Measurements from ENCODE around the gene SLX4.

The SLX4 gene

DNA sequence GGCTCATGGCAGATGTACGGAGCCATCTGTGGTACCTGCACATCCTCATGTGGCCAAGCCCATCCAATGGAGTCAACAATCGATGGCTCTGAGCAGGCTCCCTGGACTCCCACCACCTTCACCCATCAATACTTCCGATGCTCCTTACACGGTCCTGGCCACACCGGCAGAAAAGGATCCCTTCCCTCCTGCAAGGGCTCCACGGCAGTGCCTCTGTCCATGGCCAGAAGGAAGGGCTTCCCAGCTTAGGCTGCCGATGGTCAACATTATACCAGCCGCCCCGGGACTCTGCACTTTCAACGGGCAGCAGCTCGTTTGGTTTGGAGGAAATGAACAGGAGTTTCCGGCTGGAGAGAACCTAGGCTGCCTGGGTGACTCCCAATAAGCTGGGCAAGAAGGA lies 13.2 kb downstream of the SLX4 start:
- no peak for DNase-seq

DNA sequence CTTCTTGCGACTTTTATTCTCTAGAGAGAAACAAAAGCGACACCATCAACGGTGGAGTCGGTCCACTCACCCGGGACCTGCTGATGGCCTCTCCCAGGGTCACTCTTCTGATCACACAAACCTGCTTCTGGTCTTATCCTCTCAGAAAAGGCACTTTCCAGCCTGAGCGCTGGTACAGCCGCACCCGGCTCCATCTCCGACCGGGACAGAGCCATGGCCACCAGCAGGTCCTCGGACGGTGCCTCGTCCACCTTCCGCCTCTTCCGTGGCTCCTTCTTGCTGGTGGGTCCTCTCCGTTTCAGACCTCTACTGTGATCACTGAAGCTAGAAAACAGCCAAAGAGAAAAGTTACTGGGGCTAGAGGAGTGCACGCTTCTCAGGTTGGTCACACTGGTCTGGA lies 13.7 kb downstream of the SLX4 start:
- no peak for DNase-seq

DNA sequence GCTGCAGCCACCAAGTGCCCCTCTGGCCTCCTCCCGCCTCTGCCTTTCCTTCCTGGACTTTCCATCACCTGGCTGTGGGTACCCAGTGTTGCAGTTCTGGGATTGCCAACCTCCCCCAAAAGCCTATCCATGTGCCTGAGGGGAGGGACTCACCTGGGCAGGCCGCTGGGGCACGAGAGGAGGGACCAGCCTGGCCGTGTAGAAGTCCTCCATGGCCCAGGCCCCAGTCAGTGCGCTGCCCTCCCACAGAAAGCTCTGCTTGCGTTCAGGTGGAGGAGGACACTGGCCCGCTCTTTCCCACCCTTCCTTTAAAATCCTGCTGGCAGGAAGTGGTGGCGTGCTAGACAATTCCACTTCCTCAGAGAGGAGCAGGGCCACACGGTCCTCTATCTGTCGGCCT lies 14.2 kb downstream of the SLX4 start:
- no peak for DNase-seq

DNA sequence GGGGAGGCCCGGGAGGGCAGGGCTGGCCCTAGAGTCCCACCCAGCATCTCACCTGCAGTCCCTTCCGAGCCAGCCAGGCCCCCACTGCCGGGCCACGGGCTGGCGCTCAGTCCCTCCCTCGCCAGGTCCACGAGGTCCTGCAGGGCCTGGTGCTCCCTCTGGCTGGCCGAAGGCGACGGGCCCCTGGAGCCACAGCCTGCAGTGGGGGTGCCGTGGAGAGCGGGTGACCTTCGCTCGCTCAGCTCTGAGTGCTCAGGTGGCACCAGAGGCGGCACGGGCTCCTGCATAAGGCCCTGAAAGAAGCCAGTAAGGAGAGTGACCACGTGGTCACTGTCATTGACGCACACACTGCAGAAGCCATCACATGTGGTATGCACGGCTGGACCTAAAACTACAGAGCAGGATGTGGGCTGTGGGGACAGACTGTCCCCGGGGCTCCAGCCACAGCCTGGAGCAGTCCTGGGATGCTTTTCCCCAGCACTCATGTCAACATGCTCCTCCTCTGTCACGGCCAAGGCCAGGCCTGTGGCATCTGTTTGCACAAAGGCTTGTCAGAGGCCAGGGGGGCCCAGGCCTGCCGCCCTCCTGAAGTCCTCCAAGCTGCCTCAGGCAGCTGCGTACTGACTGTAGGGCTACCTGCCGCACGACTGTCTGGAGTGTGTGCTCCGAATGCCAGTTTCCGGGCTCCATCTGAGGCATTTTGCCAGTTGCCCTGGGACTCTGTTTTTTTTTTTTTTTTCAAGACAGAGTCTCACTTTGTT lies 15.1 kb downstream of the SLX4 start:
- no peak for DNase-seq

DNA sequence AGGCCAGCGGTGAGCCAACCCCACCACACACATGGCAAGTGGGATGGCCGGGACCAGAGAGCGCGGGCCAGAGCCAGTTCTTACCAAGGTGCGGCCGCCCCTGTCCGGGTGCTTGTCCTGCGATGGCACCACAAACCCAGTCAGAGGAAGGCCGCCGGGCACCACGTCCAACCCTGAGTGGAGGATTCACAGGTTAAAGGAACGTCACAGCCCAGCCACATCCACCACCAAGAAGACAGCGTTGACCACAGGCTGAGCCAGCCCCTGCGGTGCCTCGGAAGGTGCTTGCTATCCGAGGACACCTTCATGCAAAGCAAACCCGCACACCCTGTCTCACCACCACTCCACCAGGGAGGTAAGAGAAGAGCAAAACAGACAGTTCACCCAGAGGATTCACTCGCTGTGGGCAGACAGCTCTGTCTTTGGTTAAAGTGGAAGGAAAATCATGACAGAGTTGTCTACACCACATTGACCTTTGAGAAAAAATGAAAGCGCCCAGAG lies 15.8 kb downstream of the SLX4 start:
- DNase-seq, result no peak

DNA sequence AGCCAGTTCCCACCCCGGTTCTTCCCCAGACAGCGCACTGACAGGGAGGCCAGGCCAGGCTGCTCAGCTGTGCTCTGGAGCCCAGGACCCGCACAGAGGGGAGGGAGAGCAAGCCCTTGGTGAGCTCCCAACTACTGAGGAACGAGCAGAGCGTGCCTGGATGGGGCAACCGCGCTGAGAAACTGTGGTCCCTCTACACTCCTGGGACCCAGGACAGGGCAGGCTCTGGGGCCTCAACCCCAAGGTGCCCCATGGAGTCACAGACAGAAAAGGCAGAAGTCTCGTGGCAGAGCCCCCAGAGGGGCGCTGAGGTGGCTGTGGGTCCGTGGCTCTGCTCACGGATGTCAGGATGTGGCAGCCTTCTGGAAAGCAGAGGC lies 16.3 kb downstream of the SLX4 start:
- no peak for DNase-seq

DNA sequence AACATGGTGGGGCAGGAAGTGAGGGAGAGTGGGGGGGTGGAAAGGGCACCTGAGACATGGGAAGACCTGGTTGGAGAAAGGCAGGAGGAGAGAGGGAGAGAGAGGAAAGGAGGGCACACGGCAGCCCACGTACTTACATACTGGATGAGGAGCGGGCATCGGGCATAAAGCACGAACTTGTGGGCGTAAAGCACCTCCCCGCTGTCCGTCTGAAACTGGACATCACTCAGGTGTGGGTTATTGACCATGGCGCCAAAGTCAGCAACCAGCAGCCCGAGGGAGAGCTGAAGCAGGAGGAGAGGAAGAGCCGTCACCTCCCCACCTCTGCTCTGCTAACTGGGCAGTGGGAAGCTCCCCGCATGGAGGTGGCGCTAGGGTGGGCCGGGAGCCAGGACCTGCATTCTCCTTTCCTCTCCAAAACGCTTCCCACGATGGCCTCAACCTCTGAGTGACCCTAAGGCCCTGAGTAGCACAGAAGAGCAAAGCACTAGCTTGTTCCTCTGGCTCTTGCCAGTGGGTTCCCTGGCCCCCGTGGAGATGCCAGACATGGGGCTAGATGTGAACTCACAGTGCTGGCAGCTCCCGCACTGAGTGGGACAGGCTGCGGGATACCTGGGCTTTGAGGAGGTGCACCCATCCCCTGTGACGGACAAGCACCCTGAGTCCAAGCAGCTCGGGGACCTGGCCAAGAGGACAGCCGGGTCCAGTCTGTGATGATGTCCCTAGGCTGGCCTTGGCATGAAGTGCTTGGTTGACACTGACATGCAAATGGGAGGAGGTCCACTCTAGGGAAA lies 16.9 kb downstream of the SLX4 start:
- DNase-seq, result no peak

DNA sequence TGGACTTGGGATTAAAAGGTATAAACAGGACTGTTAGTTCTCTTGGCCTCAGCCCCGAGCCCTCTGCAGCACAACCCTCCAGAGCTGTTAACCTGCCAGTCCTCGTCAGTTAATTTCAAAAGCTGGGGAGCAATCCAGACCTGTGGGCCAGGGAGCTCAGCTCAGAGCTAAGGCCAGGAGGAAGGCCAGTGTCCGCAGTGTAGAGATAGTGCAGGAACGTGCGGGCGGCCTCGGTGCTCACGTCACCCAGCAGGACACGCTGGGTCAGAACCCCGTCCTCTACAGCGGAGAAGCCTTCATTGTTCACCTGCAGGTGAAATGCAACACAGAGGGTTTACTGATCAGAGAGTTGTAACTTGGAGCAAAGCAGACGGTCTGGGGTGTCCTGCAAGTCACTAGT lies 18.8 kb downstream of the SLX4 start:
- no peak for DNase-seq

DNA sequence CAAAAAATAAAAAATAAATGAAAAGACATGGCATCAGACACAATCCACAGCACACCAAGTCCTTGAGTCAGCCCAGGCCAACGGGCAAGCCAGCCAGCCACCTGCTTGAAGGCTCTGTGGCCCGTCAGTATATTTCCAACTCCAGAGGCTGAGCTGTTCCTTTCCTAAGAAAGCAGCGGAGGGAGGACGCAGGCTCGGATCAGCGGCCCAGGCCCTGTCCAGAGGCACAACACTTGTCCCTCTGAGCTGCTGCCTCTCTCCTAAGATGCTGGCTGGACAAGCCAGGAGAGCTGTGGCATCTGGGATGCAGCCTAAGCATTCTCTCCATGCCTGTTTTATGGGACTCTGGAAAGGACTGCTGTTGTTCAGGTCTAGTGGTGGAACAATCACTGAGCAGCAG lies 19.4 kb downstream of the SLX4 start:
- DNase-seq, result no peak

DNA sequence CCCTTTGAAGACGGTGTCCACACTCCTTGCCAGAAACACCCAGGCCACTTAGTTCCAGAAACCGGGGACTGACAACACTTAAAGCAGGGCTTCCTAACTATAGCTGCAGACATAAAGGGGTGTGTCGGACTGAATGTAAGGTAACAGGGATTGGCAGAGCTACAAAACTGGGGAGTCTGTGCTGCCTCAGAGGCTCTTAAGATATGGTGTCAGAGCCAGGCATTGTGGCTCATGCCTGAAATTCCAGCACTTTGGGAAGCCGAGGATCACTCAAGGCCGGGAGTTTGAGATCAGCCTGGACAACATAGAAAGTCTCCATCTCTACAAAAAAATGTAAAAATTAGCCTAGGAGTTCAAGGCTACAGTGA lies 20.0 kb downstream of the SLX4 start:
- no peak for DNase-seq

DNA sequence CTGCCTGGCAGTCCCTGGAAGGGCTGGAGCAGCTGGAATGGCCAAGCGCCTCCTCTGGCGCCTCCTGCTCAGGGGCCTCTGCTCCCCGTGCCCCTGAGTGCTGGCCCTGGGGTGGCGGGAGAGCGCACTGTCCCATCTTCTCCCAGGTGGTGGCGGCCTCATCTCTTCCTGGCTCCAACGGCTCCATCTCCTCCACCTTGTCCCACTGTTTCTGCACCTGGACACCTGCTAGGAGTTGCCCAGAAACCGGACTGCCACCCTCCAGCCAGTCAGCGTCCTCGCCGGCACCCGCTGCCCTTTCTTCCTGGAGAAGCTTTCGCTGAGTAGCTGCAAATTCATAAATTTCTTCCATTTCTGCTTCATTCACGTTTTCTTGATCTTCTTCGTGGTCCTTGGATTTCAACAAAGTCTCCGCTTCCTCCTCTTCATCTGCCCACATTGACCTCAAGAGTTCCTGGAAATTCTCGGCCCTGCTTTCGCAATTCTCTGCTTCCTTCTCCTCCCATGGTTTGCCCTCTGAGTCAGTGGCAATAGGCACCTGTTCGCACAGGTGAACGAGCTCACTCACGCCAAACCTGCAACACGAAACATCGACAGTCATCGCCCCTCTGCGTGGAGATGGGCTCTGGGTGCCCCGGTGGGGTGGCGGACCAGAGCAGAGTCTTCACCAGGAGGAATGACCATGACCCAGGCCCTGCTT lies 20.5 kb downstream of the SLX4 start:
- no peak for DNase-seq

DNA sequence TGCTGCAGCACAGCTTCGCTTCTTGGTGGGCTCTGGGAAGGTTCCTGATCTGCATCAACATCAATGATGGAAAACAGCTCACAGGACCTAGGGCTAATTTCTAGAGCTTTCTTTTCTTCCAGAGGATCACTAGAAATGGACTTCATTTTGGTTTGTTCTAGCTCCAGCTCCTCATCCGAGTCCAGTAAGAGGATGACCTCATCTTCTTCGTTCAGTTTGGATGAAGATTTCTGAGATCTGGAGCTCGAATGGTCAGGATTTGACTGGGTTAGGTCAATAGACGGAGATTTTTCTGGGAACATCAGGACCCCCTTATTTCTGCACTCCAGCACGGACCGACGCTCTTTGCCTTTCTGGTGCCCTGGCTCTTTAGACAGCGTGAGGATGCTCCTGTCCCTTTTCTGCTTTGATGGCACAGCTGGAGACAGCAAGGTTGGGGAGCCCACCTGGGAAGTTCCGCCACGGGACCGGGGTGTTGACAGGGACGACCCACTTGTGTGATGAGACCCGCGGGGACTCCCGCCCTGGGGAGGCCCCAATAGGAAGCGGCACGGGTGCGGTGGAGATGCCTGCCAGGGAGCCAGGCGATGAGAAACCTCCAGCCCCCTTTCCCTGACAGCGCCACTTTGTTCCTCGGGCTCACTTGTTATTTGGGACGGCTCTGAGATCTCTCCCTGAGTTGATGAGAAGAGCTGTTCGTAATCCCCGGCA lies 21.3 kb downstream of the SLX4 start:
- DNase-seq, result no peak

DNA sequence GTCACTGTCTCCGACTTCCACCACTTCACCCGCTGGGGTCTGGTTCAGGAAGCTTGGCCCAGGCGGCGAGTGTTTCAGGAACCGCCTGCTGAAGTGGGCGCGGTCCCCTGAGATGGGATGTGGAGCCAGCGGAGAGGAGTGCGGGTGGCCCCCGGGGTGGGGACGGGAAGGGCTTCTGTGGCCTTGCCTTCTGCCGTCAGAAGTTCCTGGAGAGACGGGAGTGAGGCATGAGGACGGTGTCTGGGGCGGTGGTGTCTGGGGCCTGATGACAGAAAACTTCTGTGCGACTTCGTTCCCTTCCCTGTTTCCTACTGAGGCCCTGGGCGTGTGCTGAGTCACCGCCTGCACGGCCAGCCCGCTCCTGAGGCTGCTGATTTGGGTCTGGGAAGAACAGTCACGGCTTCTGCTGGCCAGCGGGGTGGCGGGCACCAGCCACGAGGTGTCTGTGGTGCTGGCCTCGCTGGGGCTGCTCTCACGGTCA lies 21.9 kb downstream of the SLX4 start:
- peak in 1 of 2 donors; percentile 41 for DNase-seq

DNA sequence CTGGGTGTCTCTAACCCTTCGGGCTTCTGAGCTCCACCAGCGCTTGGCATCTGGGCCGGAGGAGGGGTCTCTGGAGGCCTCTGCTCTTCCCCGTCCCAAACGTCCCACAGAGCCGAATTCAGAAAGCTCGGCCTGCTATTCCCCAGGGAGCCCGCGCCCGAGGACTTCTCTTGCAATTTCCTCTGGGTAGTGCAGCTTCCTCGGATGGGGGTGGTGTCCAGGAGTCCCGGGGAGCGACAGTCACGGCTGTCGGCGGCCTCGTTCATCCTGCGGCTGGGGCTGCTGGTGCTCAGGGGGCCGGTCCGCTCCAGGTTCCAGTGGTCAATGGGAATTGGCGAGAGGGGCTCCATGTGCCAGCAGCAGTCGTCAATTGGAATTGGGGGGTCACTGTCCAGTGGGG lies 22.4 kb downstream of the SLX4 start:
- DNase-seq, result no peak

DNA sequence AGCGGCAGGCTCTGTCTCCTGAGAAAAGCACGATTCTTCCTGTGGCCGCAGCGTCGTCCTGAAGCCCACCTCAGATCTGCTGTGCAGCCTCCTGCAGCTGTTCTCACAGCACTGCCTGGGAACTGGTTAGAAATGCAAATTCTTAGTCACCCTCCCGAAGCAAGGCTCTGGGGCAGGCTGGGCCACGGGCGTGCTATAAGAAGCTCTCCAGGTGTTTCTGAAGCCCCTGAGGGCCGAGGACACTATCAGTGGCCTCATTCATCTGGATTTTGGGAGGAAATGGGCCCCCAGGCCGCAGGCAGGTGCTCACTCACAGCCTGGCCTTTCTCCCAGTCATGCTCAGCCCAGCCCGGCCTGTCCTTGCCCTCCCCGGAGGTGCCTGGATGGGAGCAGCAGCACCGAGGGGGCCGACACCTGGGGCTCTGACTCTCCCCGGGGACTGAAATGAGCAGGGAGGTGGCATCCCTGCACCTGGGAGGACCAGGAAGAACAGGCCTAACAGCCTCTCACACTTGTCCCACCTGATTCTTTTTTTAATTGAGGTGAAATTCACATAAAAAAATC lies 23.8 kb downstream of the SLX4 start:
- no peak for DNase-seq

DNA sequence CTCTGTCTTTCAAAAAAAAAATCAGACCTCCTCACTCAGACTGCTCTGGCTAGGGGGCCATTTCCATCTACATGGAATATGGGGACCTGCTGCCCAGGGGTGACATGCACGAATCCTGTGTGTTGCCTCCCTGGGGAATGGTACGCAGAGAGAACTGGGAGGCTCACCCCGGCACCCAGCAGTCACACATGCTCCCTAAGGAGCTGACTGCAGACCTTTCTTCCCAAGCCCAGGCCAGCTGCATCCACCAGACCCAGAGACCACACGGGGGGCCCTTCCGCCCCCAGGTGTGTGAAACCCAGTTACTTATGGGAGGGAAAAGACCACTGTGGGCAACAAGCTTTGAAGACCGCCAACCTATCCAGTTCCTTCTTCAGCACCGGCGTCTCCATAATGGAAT lies 27.0 kb downstream of the SLX4 start:
- no peak for DNase-seq

DNA sequence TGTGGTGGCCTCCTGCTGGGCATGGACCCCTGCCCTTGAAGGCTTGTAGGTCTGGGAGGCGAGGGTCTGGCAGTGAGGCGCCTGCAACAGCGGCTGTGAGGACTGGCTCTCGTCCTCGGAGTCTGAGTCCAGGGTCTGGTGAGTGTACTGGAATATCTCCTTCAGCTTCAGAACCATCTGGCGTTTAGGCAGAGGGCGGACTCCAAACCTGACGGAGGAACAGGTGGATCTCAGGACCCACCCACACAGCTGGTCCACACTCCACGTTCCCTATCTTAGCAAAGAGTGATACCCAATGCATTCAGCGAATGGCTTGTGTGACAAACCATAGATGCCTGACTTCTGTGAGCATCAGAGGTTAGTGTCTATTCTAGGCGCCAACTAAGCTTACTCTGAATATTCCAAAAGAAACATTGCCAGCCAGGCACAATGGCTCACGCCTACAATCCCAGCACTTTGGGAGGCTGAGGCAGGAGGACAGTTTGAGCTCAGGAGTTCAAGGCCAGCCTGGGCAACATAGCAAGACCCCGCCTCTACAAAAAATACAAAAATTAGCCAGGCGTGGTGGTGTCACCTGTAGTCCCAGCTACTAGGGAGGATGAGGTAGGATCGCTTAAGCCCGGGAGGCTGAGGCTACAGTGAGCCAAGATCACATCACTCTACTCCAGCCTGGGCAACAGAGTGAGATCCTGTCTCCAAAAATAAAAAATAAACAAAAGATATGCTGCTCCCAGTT lies 27.9 kb downstream of the SLX4 start:
- no peak for DNase-seq

DNA sequence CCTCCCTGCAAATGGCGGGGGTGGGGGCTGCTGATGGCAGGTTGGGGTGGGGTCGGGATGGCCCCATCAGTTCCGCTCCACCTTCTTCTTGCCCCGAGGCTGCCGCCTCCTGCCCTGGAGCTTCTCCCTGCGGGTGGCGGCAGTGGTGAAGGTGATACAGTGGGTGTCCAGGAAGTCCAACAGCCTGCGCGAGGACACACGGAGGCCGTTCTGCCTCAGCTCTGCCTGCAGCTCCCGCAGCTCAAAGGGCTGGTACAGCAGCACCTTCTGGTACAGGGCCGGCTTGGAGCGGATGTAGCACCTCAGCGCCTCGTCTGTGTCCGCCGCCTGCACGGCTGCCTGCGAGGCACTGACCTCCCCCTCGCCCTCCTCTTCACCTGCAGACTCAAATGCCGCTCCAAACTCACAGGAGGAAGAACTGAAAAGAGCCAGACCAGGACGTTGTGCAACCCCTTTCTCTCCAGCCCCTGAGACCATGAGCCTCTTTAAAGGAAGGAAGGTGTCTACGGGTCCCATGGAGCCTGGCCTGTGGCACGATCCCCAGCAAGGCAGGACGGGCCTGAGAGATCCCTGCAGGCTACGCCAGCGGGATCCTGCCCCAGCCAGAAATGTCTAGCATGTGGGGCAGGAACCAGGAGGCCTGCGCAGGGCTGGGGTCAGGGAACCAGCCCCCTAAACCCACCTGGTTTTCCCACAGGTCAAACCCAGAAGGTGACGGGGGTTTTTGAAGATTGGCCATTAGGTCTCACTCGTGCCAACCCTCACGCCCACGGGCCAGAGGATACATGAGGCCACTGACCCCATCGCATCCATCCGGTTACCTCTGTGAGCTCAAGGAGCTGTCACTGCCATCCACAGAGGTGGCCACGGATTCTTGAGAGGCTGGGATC lies 28.9 kb downstream of the SLX4 start:
- DNase-seq, result no peak

DNA sequence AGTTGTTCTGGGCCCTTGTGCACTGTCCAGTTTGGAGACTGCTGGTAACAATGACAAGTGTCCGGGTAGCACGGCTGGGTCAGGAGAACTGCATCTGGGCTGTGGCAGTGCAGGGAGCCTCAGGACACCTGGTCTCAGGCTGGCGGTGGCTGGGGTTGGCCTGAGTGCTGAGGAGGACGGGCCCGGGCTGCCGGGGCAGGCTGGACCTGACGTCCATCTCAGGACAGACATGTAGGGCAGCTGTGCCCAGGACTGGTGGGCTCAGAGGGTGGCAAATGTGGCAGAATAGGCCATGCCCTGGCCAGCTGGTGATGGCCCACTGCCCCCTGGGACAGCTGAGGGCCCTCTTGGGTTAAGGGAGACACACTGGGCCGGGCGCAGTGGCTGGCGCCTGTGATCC lies 30.0 kb downstream of the SLX4 start:
- DNase-seq, result no peak

DNA sequence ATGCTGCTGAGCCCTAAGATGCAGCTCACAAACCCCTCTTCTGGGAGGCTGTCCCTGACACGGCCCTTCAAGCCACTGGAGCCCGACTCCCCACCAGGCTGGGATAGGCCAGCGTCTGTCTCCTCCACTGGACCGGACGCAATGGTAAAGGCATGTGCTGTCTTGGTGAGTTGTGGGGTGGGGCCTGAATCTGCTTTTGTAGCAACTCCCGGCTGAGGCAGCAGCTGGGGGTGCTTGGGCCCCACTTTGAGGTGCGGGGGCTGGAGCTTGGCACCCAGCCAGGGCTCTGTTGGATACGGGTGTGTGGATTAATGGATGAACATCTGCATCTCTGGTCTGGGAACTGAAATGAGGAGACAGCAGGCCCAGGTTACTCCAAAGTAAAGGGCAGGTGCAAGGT lies 30.7 kb downstream of the SLX4 start:
- DNase-seq, result no peak

DNA sequence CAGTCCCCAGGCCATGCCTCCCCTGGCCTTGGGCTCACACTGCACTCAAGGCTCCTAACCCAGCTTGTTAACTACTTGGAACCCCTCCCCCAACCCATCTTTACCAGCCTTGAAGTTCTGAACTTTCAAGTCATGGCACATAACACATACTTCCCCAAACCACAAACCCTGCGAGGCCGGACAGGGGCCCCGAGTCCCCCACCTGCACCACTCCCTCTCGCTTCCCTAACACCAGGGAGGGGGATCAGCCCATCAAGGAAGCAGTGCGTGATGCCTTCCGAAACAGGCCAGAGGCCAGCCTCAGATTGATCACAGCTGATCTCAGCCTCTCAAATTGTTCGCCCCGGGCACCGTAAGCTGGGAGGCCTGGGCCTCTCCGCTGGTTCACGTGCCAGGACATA lies 31.2 kb downstream of the SLX4 start:
- DNase-seq, result no peak

All from CD4-positive, alpha-beta T cell treated with Interleukin-1 beta for 1 hour (primary cell).